ENCODE measurements around the gene RGL1. TPM values are rescaled to one million over a fixed set of nuclear protein-coding genes. Genes with fewer than 3 reads are reported as not detected.

The RGL1 gene
- total RNA-seq, 1 experiment from 2014 or later, result 4.8 TPM

- DNase-seq, result no peak
- H3K36me3 Mint-ChIP-seq (ENCODE audit: insufficient read depth, unreplicated experiment), result no peaks in the 10 kb centered on the region
- no peak for TF ChIP-seq CTCF (IDR thresholded peaks at IDR 0.05; ENCODE audit: unreplicated experiment)
- CTCF ChIA-PET, result interaction anchor here (1.0 kb wide), 1 partner anchor 139 kb away, joined by 3 read pairs; no protein-coding TSS in a partner anchor
- intact Hi-C loops (cut with micrococcal nuclease; ENCODE audit: unreplicated experiment), result no loop called here
- H3K27me3 Mint-ChIP-seq (ENCODE audit: unreplicated experiment), result no peaks in the 10 kb centered on the region
- no peak overlapping the region for H3K27ac Mint-ChIP-seq (ENCODE audit: unreplicated experiment)
- no peak overlapping the region for H3K4me3 Mint-ChIP-seq (ENCODE audit: low read depth, unreplicated experiment)
- no peaks in the 10 kb centered on the region for H3K4me1 Mint-ChIP-seq (ENCODE audit: low read depth, unreplicated experiment)
- no TSS peak for BruUV-seq (replicated peaks)
- peaks cover 9% of the 10 kb centered on the region for H3K9me3 Mint-ChIP-seq (ENCODE audit: low read depth, unreplicated experiment)
Measured at GRCh38 chr1:183777328-183777727, 27.6 kb upstream of the RGL1 start.

GRCh38 chr1:183778045-183778444 is 26.9 kb upstream of the RGL1 start:
- intact Hi-C loops (cut with micrococcal nuclease; ENCODE audit: unreplicated experiment), result no loop called here
- no peak for TF ChIP-seq CTCF (IDR thresholded peaks at IDR 0.05; ENCODE audit: unreplicated experiment)
- H3K4me3 Mint-ChIP-seq (ENCODE audit: low read depth, unreplicated experiment), result no peak overlapping the region
- no peaks in the 10 kb centered on the region for H3K36me3 Mint-ChIP-seq (ENCODE audit: insufficient read depth, unreplicated experiment)
- H3K27me3 Mint-ChIP-seq (ENCODE audit: unreplicated experiment), result no peaks in the 10 kb centered on the region
- H3K27ac Mint-ChIP-seq (ENCODE audit: unreplicated experiment), result no peak overlapping the region
- DNase-seq, result no peak
- no TSS peak for BruUV-seq (replicated peaks)
- H3K4me1 Mint-ChIP-seq (ENCODE audit: low read depth, unreplicated experiment), result no peaks in the 10 kb centered on the region
- peaks cover 6% of the 10 kb centered on the region for H3K9me3 Mint-ChIP-seq (ENCODE audit: low read depth, unreplicated experiment)
- CTCF ChIA-PET, result no interaction called here

GRCh38 chr1:183778568-183779433 is 26.1 kb upstream of the RGL1 start:
- no peak for TF ChIP-seq CTCF (IDR thresholded peaks at IDR 0.05; ENCODE audit: unreplicated experiment)
- H3K9me3 Mint-ChIP-seq (ENCODE audit: low read depth, unreplicated experiment), result peaks cover 4% of the 10 kb centered on the region
- H3K4me3 Mint-ChIP-seq (ENCODE audit: low read depth, unreplicated experiment), result no peak overlapping the region
- no peaks in the 10 kb centered on the region for H3K36me3 Mint-ChIP-seq (ENCODE audit: insufficient read depth, unreplicated experiment)
- CTCF ChIA-PET, result no interaction called here
- no peak for DNase-seq
- intact Hi-C loops (cut with micrococcal nuclease; ENCODE audit: unreplicated experiment), result no loop called here
- peaks cover 3% of the 10 kb centered on the region for H3K4me1 Mint-ChIP-seq (ENCODE audit: low read depth, unreplicated experiment)
- no TSS peak for BruUV-seq (replicated peaks)
- H3K27me3 Mint-ChIP-seq (ENCODE audit: unreplicated experiment), result no peaks in the 10 kb centered on the region
- H3K27ac Mint-ChIP-seq (ENCODE audit: unreplicated experiment), result no peak overlapping the region

- H3K36me3 Mint-ChIP-seq (ENCODE audit: insufficient read depth, unreplicated experiment), result no peaks in the 10 kb centered on the region
- no peaks in the 10 kb centered on the region for H3K27me3 Mint-ChIP-seq (ENCODE audit: unreplicated experiment)
- intact Hi-C loops (cut with micrococcal nuclease; ENCODE audit: unreplicated experiment), result no loop called here
- H3K27ac Mint-ChIP-seq (ENCODE audit: unreplicated experiment), result no peak overlapping the region
- TF ChIP-seq CTCF (IDR thresholded peaks at IDR 0.05; ENCODE audit: unreplicated experiment), result no peak
- H3K4me3 Mint-ChIP-seq (ENCODE audit: low read depth, unreplicated experiment), result no peak overlapping the region
- DNase-seq, result no peak
- H3K4me1 Mint-ChIP-seq (ENCODE audit: low read depth, unreplicated experiment), result peaks cover 10% of the 10 kb centered on the region
- CTCF ChIA-PET, result interaction anchor here (0.6 to 1.2 kb wide), 2 partner anchors 32 to 95 kb away, joined by 3 read pairs; no protein-coding TSS in a partner anchor
- no TSS peak for BruUV-seq (replicated peaks)
- H3K9me3 Mint-ChIP-seq (ENCODE audit: low read depth, unreplicated experiment), result peaks cover 2% of the 10 kb centered on the region
Measured at GRCh38 chr1:183780159-183780558, 24.8 kb upstream of the RGL1 start.
